SHP77 treated with DMSO at 0.1 percent for 48 hours (cell line): ENCODE measurements around the gene ZNF132.
"Not testable (repeated sequence)": the region's sequence is repeated elsewhere in the genome, so short reads cannot be mapped to it uniquely, and the experiment has no call there.

ENCODE experiments used
- DNase-seq: peaks from one replicate; lab custom pipeline; 2025; lab: John Stamatoyannopoulos, UW

The ZNF132 gene

DNA sequence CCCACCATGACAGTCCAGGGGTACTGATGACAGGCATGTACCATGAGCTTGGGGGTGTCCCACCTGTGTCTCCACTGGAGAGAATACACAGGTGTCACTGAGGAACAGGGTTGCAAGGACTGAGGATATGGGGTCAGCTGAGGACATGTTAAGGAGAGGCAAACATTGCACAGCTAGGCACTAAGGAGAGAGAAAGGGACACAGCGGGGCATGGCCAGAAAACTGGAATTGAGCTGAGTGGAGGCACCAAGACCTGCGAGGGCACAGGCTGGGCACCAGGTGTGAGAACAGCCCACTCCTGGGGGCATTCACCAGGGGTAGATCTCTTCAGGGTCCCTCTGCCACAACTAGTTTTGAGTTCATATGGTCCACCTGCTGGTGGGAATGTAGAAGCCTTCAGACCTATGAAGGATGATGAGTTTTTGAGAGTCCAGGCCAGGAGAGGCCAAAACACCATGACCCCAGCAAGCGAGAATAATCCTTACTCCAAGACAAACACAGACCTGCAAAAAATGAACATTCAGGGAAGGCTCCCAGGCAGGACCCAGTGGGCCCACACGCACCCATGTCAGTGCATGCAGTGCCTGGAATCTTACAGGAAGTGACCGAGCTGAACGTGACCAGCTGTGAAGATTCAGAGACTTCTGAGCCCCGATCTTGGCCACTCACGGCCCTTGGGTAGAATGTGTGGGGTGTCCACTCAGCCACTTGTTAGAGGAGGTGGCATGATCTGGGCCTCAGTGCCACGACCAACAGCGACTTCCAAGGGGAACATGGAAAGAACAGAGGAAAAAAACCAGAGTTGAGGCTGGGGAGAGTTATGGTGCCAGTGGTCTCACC, 32.9 kb downstream of the ZNF132 start:
- DNase-seq: no peak

DNA sequence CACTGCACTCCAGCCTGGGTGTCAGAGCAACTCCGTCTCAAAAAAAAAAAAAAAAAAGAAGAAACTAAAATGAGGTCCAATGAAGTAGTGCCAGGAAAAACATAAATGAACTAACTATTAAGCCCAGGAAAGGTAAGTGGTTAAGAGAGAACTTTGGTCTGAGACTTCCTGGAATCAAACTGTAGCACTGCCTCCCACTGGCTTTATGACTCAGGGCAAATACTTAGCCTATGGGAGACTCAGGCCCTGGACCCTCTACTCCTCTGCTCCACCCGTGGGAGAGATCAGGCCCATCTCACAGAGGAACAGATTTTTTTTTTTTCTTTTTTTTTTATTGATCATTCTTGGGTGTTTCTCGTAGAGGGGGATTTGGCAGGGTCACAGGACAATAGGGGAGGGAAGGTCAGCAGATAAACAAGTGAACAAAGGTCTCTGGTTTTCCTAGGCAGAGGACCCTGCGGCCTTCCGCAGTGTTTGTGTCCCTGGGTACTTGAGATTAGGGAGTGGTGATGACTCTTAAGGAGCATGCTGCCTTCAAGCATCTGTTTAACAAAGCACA, 36.0 kb downstream of the ZNF132 start:
- DNase-seq: not testable (repeated sequence)

DNA sequence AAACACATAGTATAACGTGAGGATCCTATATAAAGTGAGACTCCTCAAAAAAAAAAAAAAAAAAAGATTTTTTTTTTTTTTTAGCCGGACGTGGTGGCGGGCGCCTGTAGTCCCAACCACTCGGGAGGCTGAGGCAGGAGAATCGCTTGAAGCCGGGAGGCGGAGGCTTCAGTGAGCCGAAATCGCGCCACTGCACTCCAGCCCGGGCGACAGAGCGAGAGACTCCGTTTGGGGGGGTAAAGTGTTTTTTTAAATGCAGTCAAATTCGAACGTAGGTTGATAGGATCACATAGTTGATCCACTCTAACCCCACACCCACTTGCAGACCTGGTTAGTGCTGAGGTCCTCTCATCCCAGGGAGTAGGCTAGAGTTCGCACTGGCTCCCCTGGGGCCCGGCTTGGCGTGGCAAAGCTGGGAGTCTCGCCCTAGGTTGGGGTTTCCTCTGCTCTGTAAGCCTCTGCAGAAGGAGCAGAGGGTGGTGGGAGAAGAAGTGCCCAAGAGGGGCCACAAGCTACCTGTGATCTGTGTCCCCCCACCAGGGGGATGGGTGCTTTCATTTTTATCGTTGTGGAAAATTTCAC, 38.0 kb downstream of the ZNF132 start:
- DNase-seq: no peak

DNA sequence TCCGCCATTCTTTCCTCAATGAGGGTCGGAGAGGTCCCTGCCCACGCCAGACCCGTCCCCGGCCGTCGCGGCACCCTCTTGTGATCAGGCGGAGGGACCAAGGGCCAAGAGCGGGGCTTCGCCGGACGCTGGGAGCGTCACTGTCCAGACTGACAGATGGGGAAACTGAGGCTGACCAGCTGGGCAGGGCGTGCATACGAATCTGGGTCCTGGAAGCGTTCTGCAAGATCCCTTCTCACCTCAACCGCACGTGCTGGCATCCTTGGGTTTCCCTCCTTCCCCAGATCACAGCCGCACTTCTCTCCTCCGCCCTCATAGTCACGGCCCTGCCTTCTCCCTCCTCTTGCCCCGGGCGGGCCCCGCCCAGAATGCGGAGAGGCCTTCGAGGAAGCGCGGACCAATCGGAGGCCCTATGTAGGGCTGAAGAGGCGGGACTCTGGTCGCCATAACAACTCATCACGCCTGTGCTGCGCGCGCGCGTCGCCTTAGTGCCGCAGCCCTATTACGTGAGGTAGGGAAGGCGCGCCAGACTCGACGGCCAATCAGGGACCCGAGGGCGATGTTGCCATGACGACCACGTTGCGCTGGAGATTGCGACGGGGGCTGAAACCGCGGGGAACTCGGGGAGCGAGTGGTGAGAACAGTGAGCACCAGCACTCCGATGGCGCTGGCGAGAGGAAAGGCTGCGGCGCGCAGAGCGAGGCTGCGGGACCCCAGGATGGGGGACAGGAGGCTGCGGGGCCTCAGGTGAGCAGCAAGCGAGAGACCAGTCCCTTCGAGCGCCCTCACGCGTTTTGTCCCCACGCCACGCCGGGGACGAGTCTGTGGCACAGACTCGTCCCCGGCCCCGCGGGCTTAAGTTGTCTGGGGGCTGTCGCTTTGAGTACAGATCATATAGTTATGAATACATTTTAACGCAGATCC, 38.8 kb downstream of the ZNF132 start:
- DNase-seq: peak; percentile 95

DNA sequence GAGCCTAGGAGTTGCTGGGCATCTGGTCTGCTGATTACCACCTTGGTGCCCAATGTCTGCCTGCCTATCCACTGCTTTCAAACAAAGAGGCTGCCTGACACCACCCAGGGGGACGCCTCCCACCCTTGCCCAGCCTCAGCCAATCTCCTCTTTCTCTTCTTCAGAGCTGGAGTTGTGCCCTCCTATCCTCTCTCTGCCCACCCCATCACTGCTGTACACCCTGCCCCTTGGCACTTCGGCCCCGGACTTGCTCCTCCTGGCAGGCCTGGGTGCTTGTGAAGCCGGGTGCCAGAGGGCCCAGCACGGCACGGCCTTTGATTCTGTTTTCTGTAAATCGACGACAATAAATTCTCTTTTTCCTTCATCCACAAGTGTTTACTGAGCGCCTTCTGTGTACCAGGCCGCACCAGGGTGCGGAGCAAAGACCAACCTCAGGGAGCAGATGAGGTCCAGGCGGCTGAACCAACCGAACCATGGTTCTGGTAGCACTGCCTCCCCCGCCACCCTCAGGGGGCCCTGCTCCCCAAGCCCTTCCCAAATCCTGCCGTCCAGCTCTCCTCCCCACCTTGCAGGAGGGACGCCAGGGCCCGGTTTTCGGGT, 39.5 kb downstream of the ZNF132 start:
- DNase-seq: no peak

DNA sequence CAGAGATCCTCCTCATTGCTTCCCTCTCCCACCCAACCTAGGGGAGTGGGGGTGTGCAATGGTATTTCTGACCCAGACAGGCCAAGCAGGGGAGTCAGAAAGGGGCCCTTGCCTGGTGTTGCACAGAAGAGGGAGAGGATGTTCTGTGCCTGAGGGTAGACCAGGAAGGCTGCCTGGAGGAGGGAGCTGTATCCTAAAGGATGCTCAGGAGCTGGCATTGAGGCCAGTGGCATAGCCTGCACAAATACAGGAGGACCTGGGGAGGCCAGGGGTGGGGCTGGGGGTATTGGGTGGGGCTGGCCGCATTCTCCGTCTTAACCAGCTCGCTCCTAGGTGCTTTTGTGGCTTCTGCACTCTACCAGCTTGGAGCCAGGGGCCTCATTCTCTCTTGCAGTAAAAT, 40.0 kb downstream of the ZNF132 start:
- DNase-seq: no peak

DNA sequence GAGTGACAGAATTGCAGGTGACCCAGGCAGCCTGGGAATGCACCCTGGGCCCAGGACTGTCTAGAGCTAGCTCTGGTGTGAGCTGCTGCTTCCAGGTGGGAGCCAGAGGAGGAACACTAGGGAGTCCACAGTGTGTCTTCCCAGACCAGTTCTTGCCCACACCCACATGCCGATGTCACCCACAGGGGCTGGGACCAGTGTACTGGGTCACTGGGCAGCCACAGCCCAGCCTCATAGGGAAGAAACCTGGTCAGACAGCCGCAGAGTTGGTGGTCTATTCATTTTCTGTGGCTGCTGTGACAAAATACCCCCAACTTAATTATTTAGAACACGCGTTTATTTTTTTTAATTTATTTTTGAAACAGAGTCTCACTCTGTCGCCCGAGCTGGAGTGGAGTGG, 41.4 kb downstream of the ZNF132 start:
- DNase-seq: no peak

DNA sequence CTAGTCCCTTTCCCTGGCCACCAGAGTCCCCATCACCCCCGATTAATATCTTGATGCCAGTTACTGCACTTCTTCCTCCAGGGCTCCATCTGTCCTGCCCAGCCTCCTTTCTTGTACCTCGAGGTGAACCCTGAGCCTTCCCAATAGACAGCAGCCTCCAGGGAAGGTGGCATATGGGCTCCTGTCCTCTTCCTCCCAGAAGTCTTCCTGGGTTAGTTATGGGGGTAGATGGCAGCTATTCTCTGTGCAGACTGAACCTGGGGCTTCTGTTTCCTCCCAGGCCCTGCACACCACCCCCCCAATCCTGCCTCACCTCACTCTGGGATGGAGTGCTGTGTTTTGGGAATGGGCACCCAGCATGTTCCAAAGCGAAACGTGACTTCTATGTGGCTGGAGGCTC, 41.9 kb downstream of the ZNF132 start:
- no peak for DNase-seq

DNA sequence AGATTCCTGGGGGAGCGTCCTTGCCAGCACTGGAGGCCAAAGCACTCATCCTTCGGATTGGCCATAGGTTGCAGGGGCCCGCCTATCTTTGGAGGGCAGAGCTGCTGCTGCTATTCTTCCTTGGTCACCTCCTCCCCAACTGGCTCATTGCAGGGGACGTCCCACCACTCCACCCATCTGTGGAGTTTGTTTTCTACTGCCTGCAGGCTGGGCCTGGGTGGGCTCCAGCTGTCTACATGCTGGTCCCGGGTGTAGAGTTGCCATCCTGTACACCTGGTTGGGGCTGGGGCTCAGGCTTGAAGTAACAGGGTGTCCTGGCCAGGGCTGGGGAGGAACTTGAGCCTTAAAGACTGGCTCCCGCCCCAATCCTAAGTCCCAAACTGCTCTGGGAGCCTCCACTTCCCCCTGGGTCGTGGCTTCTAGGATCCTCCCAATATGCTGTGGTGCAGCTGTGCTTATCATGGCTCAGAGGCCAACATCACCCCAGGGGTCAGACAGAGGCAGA, 42.4 kb downstream of the ZNF132 start:
- no peak for DNase-seq

DNA sequence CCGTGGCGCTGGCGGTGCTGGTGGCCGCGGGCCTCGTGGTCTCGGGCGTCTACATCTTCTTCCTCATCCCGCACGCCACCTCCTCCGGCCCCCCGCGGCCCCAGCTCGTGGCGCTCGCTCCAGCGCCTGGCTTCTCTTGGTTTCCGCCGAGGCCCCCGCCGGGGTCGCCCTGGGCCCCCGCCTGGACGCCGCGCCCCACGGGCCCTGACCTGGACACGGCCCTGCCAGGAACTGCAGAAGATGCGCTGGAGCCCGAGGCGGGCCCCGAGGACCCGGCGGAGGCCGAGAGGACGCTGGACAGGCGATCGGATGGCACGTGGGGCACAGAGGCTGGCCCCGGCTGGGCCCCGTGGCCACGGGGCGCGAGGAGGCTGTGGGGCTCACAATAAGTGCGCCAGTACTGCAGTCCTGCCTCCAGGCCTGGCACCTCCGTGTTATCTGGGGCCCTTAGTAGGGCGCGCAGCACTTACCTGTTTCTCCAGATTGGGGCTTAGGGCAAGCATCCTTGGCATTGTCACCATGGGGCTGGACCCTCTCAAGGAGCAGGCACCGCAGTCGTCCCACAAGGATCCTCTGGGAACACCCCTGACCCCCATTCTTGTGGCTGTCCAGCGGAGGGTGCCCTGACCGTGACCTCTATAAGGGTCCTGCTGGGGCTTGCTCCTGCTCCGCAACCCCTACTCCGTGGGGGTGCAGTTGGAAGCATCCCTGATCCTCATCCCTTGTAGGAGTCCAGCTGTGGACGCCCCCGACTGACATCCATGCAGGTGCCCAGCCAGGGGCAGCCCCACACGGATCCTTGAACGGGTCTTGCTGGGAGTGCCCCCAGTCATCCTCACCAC, 43.0 kb downstream of the ZNF132 start:
- no peak for DNase-seq

DNA sequence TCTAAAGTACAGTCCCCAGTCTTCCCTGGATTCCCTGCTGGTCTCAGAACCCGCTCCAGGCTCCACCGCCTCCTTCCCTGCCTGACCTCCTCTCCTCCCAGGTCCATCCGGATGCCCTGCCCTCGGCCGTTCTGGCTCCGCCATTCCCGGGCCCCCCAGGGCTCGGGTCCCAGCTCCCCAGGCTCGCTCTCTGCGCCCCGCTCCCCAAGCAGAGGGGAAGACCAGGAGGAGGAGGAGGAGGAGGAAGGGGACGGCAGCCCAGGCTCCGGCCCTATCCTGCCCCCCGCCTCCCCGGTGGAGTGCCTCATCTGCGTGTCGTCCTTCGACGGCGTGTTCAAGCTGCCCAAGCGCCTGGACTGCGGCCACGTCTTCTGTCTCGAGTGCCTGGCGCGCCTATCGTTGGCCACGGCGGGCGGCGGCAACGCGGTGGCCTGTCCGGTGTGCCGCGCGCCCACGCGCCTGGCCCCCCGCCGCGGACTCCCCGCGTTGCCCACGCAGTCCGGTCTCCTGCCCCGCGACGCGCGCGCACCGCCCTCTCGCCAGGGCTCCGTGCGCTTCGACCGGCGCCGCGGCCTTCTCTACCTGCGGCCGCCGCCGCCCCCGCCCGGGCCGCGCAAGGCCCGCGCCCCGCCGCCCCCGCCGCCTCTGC, 43.9 kb downstream of the ZNF132 start:
- no peak for DNase-seq

DNA sequence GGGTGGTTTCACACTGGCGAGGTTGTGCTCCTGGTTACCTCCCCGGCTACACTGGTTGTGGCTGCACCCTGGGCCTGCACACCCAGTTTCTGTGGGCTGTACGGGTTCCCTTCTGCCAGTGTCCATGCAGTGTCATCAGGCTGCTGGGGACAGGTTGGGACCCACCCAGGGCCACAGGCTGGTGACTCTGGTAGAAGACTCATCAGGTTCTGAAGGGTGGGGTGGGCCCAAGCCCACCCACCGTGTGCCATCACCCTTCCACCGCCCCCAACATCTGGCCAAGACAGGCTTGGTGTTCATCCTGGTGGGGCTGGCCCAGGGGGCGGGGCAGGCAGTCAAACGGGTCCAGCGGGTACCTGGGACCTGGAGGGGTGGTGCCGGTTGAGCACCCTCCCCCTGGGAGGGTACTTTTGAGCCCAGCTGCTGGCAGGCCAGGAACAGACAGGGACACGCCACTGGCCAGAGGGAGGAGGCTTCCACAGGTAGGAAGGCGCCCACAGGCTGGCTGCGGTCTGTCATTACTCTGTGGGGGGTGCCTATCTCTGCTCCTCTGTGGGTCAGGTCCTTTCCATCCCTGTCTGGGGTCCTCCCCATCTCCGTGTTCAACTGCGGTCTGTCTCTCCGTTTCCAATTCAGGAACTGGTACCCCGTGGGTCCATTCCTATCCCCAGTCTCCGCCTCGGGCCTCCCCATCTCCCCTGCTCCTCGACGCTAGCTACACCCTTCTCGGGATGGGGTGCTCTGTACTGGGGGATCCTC, 44.6 kb downstream of the ZNF132 start, which contains the start of gene RNF225:
Gene RNF225 (plus strand): TSS at position 437 of the 759 bp plus-strand sequence. CDS start 434 bp downstream, outside the sequence.
- no peak for DNase-seq

DNA sequence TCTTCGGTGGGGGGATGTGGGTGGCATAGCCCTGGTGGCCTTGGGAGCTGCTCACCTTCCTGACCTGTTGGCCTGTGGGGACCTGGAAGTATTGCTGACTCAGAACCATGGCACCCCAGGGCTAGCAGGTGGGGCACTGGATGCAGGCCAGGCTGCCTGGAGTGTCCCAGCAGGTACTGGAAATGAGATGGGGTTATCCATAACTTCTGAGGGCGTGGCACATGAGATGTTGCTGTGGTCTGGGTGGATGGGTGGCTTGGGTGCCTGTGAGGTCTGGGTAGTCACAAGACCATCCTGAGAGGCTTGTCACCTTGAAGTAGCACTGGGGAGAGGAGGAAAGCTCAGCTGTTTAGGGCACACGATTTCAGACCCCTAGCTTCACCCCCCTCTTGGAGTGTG, 45.1 kb downstream of the ZNF132 start:
- no peak for DNase-seq

DNA sequence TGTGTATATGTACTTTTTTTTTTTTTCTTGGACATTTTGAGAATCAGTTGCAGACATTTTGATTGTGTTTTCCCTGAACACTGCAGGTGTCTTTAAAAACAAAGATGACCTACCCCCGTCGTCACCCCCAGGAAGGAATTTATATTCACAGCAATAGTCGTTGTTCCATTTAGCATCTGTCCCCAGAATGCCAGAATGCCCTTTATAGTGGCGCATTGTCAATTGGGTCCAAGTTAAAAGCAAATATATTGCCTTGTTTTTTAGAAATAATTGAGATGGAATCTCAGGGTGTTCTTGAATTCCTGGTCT, 46.3 kb downstream of the ZNF132 start:
- no peak for DNase-seq

DNA sequence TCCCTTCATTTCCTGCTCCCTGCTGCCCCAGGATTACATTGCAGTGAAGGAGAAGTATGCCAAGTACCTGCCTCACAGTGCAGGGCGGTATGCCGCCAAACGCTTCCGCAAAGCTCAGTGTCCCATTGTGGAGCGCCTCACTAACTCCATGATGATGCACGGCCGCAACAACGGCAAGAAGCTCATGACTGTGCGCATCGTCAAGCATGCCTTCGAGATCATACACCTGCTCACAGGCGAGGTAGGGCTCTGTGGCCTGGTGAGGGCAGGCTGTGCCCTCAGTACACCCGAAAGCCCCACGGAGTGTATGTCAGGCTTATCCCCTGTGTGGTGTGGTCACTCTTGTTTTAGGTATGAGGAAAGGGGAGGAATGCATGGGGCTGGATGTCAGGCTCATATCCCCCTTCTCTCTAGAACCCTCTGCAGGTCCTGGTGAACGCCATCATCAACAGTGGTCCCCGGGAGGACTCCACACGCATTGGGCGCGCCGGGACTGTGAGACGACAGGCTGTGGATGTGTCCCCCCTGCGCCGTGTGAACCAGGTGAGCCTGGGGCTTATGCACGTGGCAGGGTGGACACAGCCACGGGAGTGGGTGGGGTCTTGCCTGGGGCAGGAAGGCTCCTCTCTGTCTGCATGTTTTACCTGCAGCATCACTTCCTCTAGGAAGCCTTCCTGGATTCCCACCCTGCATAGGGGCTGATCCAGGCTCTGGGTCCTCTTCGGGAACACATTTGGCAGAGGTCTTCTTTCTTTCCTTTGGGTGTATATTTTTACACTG, 46.8 kb downstream of the ZNF132 start:
- DNase-seq: no peak

DNA sequence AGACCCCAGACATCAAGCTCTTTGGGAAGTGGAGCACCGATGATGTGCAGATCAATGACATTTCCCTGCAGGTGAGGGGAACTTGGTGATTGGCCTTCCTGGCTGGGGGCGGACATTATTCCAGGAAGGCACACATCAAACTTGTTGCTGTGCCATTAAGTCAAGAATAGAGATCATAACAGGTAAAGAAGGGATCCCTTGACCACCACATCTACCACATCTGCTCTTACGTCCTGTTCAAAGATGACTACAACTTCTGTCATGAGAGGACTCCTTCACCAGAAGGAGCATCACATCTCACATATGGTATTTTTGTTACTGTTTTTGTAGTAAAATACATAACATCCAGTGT, 51.8 kb downstream of the ZNF132 start:
- DNase-seq: no peak

DNA sequence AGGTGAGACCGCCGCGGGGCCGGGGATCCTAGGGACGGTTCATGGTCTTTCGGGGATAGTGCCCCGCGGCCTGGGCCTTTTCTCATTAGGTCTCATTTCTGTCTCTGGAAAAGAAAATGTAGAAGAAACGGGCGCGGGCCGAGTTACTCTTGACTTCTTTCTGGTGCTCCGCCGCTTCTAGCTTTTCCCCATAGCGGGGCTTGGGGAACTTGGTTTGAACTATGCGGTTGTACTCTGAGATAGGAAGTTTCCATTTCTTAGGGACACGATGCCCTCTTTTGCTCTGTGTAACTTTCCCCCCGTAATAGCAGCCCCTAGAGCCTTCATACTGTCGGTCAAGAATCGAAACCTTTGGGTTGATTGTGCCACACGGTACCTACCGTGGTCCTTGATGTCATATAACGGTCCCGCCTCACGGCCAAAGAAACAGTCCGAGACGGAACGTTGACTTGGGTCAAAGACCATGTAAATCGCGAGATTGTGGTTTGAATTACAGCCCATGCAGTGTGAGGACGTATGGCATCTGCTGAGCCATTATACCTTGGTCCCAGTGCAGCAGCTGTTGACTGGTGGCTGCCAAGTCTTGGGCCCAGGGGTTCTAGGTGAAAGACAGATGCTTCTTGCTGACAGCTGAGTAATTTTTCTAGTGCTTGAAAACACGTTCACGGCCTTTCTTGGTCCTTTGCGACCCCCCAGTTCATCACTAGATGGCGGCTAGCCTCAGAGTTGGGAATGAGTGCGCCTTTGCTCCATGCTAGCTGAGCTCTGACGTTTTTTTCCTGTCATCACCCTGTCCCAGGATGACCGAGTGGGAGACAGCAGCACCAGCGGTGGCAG, 52.4 kb downstream of the ZNF132 start:
- no peak for DNase-seq
